ENCODE results near the gene CCDC78. TPM values are rescaled to one million over a fixed set of nuclear protein-coding genes. Genes with fewer than 3 reads are reported as not detected.

The CCDC78 gene
- total RNA-seq, 1 experiment from 2014 or later = 22.9 TPM

DNA sequence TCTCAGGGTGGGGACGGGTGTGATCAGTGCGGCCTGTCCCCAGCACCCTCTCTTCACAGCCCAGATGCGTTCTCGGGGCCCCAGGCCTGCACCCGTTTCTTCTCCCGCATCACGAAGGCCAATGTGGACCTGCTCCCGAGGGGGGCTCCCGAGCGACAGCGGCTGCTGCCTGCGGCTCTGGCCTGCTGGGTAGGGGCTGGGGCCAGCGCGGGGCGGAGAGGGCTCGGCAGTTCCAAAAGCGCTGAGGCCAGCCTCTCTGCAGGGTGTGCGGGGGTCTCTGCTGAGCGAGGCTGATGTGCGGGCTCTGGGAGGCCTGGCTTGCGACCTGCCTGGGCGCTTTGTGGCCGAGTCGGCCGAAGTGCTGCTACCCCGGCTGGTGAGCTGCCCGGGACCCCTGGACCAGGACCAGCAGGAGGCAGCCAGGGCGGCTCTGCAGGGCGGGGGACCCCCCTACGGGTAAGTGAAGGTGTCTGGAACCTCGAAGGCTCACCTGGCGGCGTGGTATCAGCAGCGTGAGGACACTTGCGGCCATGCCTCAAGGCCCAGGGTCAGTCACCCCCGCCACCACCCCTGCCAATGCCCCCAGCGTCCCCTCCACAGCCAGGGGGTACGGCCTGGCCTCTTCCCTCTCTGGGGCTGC, 38.7 kb upstream of the CCDC78 start:
- no peaks in the 10 kb centered on the region for H3K27me3 ChIP-seq (ENCODE audit: insufficient read depth, low read length)
- peaks cover 22 to 36% of the 10 kb centered on the region in 2 experiments for H3K4me1 ChIP-seq (ENCODE audit: control insufficient read depth in 1 of 2, insufficient read depth in 2 of 2, low read length in 2 of 2)
- ChIA-PET CTCF (no interaction called here), POLR2A (no interaction called here), RAD21 (ENCODE audit: low non-redundant PET in 1 of 2, low total read pairs in 2 of 2, uncharacterized antibody in 2 of 2, unreplicated experiment in 2 of 2) (no interaction called here)
- H3K4me2 ChIP-seq (ENCODE audit: low read length) = no peak overlapping the region
- no peak overlapping the region for H3K9ac ChIP-seq (ENCODE audit: low read length)
- DNase-seq (ENCODE audit: low read depth, low spot score) (no peak), ATAC-seq (no peak)
- peaks cover 7 to 11% of the 10 kb centered on the region in 2 experiments; a peak in 3 of 4 replicates for H3K36me3 ChIP-seq (ENCODE audit: control insufficient read depth in 1 of 2, insufficient read depth in 2 of 2, low read length in 2 of 2)
- no TSS peak for BruUV-seq (replicated peaks)
- peaks cover 26% of the 10 kb centered on the region for H3K79me2 ChIP-seq (ENCODE audit: insufficient read depth, low read length)
- no peaks in the 10 kb centered on the region for H3K9me2 ChIP-seq (ENCODE audit: insufficient read depth)
- no peaks in the 10 kb centered on the region for H4K20me1 ChIP-seq (ENCODE audit: insufficient read depth)
- no peak overlapping the region for H3K4me3 ChIP-seq (replicated peaks in 1 of 2; ENCODE audit: low read depth in 1 of 2, low read length in 2 of 2)
- TF ChIP-seq ELF1 (IDR thresholded peaks at IDR 0.05; ENCODE audit: borderline replicate concordance, low read depth) = no peak
- TF ChIP-seq CEBPB (IDR thresholded peaks at IDR 0.05; ENCODE audit: low read depth) = no peak
- TF ChIP-seq, protein P1, sequence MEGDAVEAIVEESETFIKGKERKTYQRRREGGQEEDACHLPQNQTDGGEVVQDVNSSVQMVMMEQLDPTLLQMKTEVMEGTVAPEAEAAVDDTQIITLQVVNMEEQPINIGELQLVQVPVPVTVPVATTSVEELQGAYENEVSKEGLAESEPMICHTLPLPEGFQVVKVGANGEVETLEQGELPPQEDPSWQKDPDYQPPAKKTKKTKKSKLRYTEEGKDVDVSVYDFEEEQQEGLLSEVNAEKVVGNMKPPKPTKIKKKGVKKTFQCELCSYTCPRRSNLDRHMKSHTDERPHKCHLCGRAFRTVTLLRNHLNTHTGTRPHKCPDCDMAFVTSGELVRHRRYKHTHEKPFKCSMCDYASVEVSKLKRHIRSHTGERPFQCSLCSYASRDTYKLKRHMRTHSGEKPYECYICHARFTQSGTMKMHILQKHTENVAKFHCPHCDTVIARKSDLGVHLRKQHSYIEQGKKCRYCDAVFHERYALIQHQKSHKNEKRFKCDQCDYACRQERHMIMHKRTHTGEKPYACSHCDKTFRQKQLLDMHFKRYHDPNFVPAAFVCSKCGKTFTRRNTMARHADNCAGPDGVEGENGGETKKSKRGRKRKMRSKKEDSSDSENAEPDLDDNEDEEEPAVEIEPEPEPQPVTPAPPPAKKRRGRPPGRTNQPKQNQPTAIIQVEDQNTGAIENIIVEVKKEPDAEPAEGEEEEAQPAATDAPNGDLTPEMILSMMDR (IDR thresholded peaks at IDR 0.05 in 2 of 3, conservative IDR thresholded peaks at IDR 0.05 in 1 of 3; ENCODE audit: borderline replicate concordance in 1 of 3, insufficient read depth in 1 of 3, low read depth in 2 of 3, low read length in 2 of 3) = no peak
- no peak for TF ChIP-seq ZNF274 (IDR thresholded peaks at IDR 0.05; ENCODE audit: low read depth, low read length)
- no peak for TF ChIP-seq EGR1 (IDR thresholded peaks at IDR 0.05; ENCODE audit: low read depth)
- intact Hi-C loops (cut with micrococcal nuclease) = no loop called here
- no peak overlapping the region for H2AFZ ChIP-seq (ENCODE audit: low read depth, low read length, poor library complexity, severe bottlenecking)
- no peaks in the 10 kb centered on the region for H3K9me3 ChIP-seq (ENCODE audit: control insufficient read depth in 1 of 2, insufficient read depth in 1 of 2, low read depth in 1 of 2, low read length in 2 of 2)
- no peak overlapping the region for H3K27ac ChIP-seq (ENCODE audit: low read depth, low read length)

DNA sequence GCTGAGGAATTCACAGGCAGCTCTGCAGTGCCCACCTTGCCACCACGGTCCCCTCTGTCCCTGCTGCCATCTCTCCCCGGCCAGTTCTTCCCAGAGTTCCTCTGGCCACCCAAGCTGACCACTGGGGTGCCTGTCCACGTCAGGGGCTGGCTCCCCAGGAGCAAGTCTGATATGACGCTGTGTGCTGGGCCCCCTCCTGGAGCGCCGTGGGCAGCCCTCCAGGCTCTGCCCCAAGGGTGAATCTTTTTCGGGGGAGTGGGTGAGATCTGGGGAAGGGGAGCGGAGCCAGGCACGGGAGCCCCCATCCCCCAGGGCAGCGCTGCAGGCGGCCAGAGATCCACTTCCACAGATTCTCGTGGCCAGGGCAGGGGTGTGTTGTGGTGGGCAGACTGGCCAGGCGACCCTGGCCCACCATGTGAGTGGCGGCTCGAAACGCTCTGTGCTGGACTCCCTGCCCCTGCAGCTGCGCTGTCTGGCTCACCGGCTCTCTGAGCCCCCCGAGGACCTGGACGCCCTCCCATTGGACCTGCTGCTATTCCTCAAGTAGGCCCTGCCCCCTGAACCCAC, 38.0 kb upstream of the CCDC78 start:
- DNase-seq (ENCODE audit: low read depth, low spot score) (no peak), ATAC-seq (no peak)
- Histone ChIP-seq H3K9me3 (ENCODE audit: control insufficient read depth in 1 of 2, insufficient read depth in 1 of 2, low read depth in 1 of 2, low read length in 2 of 2) (no peaks in the 10 kb centered on the region), H3K9ac (ENCODE audit: low read length) (no peak overlapping the region), H2AFZ (ENCODE audit: low read depth, low read length, poor library complexity, severe bottlenecking) (no peak overlapping the region), H3K4me3 (replicated peaks in 1 of 2; ENCODE audit: low read depth in 1 of 2, low read length in 2 of 2) (no peak overlapping the region), H3K79me2 (ENCODE audit: insufficient read depth, low read length) (peaks cover 26% of the 10 kb centered on the region), H3K4me1 (ENCODE audit: control insufficient read depth in 1 of 2, insufficient read depth in 2 of 2, low read length in 2 of 2) (peaks cover 29 to 43% of the 10 kb centered on the region in 2 experiments), H3K27ac (ENCODE audit: low read depth, low read length) (peak overlapping the region; percentile 26; the same call in 1 of the 2 replicates), H3K9me2 (ENCODE audit: insufficient read depth) (no peaks in the 10 kb centered on the region), H3K27me3 (ENCODE audit: insufficient read depth, low read length) (no peaks in the 10 kb centered on the region), H3K4me2 (ENCODE audit: low read length) (no peak overlapping the region), H4K20me1 (ENCODE audit: insufficient read depth) (no peaks in the 10 kb centered on the region), H3K36me3 (ENCODE audit: control insufficient read depth in 1 of 2, insufficient read depth in 2 of 2, low read length in 2 of 2) (peaks cover 7 to 11% of the 10 kb centered on the region in 2 experiments; a peak in 3 of 4 replicates)
- ChIA-PET POLR2A (no interaction called here), CTCF (no interaction called here), RAD21 (ENCODE audit: low non-redundant PET in 1 of 2, low total read pairs in 2 of 2, uncharacterized antibody in 2 of 2, unreplicated experiment in 2 of 2) (no interaction called here)
- BruUV-seq (replicated peaks) = no TSS peak
- intact Hi-C loops (cut with micrococcal nuclease) = no loop called here
- TF ChIP-seq EZH2 (IDR thresholded peaks at IDR 0.05) = no peak
- TF ChIP-seq, protein P2, sequence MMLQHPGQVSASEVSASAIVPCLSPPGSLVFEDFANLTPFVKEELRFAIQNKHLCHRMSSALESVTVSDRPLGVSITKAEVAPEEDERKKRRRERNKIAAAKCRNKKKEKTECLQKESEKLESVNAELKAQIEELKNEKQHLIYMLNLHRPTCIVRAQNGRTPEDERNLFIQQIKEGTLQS (IDR thresholded peaks at IDR 0.05) = no peak
- TF ChIP-seq, protein P1 (IDR thresholded peaks at IDR 0.05 in 2 of 3, conservative IDR thresholded peaks at IDR 0.05 in 1 of 3; ENCODE audit: borderline replicate concordance in 1 of 3, insufficient read depth in 1 of 3, low read depth in 2 of 3, low read length in 2 of 3) = no peak
- no peak for TF ChIP-seq EZH2phosphoT487 (IDR thresholded peaks at IDR 0.05; ENCODE audit: borderline replicate concordance)
- TF ChIP-seq, protein P3, sequence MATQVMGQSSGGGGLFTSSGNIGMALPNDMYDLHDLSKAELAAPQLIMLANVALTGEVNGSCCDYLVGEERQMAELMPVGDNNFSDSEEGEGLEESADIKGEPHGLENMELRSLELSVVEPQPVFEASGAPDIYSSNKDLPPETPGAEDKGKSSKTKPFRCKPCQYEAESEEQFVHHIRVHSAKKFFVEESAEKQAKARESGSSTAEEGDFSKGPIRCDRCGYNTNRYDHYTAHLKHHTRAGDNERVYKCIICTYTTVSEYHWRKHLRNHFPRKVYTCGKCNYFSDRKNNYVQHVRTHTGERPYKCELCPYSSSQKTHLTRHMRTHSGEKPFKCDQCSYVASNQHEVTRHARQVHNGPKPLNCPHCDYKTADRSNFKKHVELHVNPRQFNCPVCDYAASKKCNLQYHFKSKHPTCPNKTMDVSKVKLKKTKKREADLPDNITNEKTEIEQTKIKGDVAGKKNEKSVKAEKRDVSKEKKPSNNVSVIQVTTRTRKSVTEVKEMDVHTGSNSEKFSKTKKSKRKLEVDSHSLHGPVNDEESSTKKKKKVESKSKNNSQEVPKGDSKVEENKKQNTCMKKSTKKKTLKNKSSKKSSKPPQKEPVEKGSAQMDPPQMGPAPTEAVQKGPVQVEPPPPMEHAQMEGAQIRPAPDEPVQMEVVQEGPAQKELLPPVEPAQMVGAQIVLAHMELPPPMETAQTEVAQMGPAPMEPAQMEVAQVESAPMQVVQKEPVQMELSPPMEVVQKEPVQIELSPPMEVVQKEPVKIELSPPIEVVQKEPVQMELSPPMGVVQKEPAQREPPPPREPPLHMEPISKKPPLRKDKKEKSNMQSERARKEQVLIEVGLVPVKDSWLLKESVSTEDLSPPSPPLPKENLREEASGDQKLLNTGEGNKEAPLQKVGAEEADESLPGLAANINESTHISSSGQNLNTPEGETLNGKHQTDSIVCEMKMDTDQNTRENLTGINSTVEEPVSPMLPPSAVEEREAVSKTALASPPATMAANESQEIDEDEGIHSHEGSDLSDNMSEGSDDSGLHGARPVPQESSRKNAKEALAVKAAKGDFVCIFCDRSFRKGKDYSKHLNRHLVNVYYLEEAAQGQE (IDR thresholded peaks at IDR 0.05; ENCODE audit: low read depth) = no peak
- TF ChIP-seq CBX3 (IDR thresholded peaks at IDR 0.05; ENCODE audit: low read depth) = no peak

Measured in HCT116 (cell line).